Activated T-cell treated with anti-CD3 and anti-CD28 coated beads for 24 hours (primary cell): Measurements from ENCODE around the gene SSBP4.

Experiments used
- DNase-seq: peaks from one replicate; pipeline ENCODE4 v3.0.0-alpha.2; 2020; ENCODE audit warnings: low read depth

Gene SSBP4

GRCh38 chr19:18468517-18468916 is 49.3 kb downstream of the SSBP4 start:
- DNase-seq: no peak

- DNase-seq: peak; percentile 38
These were observed 50.1 kb downstream of the SSBP4 start for GRCh38 chr19:18469069-18469846.

- no peak for DNase-seq
These were observed 51.6 kb downstream of the SSBP4 start for GRCh38 chr19:18470787-18471186.

- no peak for DNase-seq
These were observed 54.0 kb downstream of the SSBP4 start for GRCh38 chr19:18473003-18473705.

GRCh38 chr19:18473706-18474087 is 54.5 kb downstream of the SSBP4 start:
- no peak for DNase-seq

- DNase-seq: no peak
These were observed 55.2 kb downstream of the SSBP4 start for GRCh38 chr19:18474366-18474887.

- DNase-seq: no peak
These were observed 55.8 kb downstream of the SSBP4 start for GRCh38 chr19:18475004-18475453.

- no peak for DNase-seq
These were observed 56.6 kb downstream of the SSBP4 start for GRCh38 chr19:18475762-18476331.

- DNase-seq: no peak
These were observed 57.4 kb downstream of the SSBP4 start for GRCh38 chr19:18476507-18477041.

- no peak for DNase-seq
These were observed 58.0 kb downstream of the SSBP4 start for GRCh38 chr19:18477042-18477779.

GRCh38 chr19:18477974-18478373 is 58.8 kb downstream of the SSBP4 start:
- no peak for DNase-seq

- DNase-seq: peak; percentile 47
These were observed 59.5 kb downstream of the SSBP4 start for GRCh38 chr19:18478545-18479311.

GRCh38 chr19:18480006-18480691 is 61.0 kb downstream of the SSBP4 start:
- no peak for DNase-seq

GRCh38 chr19:18481505-18482222 is 62.5 kb downstream of the SSBP4 start:
- no peak for DNase-seq

- DNase-seq: no peak
These were observed 64.1 kb downstream of the SSBP4 start for GRCh38 chr19:18483119-18483890.
